Cardiac ventricle fibroblast (primary cell): Measurements from ENCODE around the gene POMZP3. TPM values are rescaled to one million over a fixed set of nuclear protein-coding genes. Genes with fewer than 3 reads are reported as not detected.

ENCODE experiments used
- total RNA-seq: library from RNA; depleted of rRNA; stranded (reverse); fragments of >200 nt; gene quantifications from 2 replicates; pipeline ENCODE4 v1.2.3, GENCODE V29; 2015

The POMZP3 gene
- 1.6 and 2.0 TPM in 2 replicates for total RNA-seq

GRCh38 chr7:76626989-76627642 is at the start of gene POMZP3:
Gene POMZP3 (minus strand): TSS chr7:76627279. CDS start chr7:76626064, 1,215 bp downstream.

Other genes with a start within 250 kb of the POMZP3 start
- gene SSC4D, start 217.6 kb downstream of the POMZP3 start, total RNA-seq = 0.37 and 1.2 TPM in 2 replicates
- gene ZP3, start 202.3 kb downstream of the POMZP3 start, total RNA-seq = 3.7 and 4.6 TPM in 2 replicates
- 7.8 and 17.3 TPM in 2 replicates for gene DTX2, start 165.6 kb downstream of the POMZP3 start, total RNA-seq
- not detected in 2 replicates for gene UPK3B, start 116.7 kb downstream of the POMZP3 start, total RNA-seq
- gene SPDYE16, start 84.0 kb downstream of the POMZP3 start, total RNA-seq = 0.75 TPM in 1 of 2 replicates, not detected in the other